Mesothelial cell of epicardium (in vitro differentiated cells): ENCODE results near the gene POU4F1. TPM values are rescaled to one million over a fixed set of nuclear protein-coding genes. Genes with fewer than 3 reads are reported as not detected.

Experiments
- DNase-seq, 2 experiments: peaks; one replicate each; pipeline ENCODE4 v3.0.0; 2021; ENCODE audit warnings: low spot score in 2 of 2; ENCODE audit not compliant: unreplicated experiment in 2 of 2
- H3K27ac Mint-ChIP-seq: 2 replicates; pipeline ENCODE4 v1.8.0; 2021; ENCODE audit warnings: mixed read lengths
- H3K27me3 Mint-ChIP-seq: 2 replicates; pipeline ENCODE4 v1.8.0; 2021; ENCODE audit warnings: low read depth, mixed read lengths
- H3K36me3 Mint-ChIP-seq: 2 replicates; pipeline ENCODE4 v1.8.0; 2021; ENCODE audit warnings: mixed read lengths
- H3K4me1 Mint-ChIP-seq: 2 replicates; pipeline ENCODE4 v1.8.0; 2021; ENCODE audit warnings: mixed read lengths
- H3K4me3 Mint-ChIP-seq: 2 replicates; pipeline ENCODE4 v1.8.0; 2021; ENCODE audit warnings: mild to moderate bottlenecking, moderate library complexity, mixed read lengths
- H3K9me3 Mint-ChIP-seq: 2 replicates; pipeline ENCODE4 v1.8.0; 2021; ENCODE audit warnings: mixed read lengths
- CTCF ChIP-seq: fragments of 200-600 bp; sonication (generic); IDR thresholded peaks from one replicate; pipeline ENCODE4 v1.5.0; 2021; ENCODE audit warnings: antibody characterized with exemption; ENCODE audit not compliant: unreplicated experiment
- total RNA-seq: library from RNA; stranded (reverse); gene quantifications from 3 replicates; pipeline ENCODE4 v1.2.1, GENCODE V29; 2021

The POU4F1 gene
- total RNA-seq, 1 donor from 2014 or later: not detected

GRCh38 chr13:78608688-78609463, 5.5 kb upstream of the POU4F1 start:
- peak overlapping the region; percentile 55 for H3K4me3 Mint-ChIP-seq
- H3K9me3 Mint-ChIP-seq: no peaks in the 10 kb centered on the region
- H3K27me3 Mint-ChIP-seq: peaks cover 92% of the 10 kb centered on the region
- no peaks in the 10 kb centered on the region for H3K36me3 Mint-ChIP-seq
- no peak for DNase-seq
- H3K4me1 Mint-ChIP-seq: peaks cover 23% of the 10 kb centered on the region
- no peak for TF ChIP-seq CTCF
- H3K27ac Mint-ChIP-seq: no peak overlapping the region

- DNase-seq: no peak
- H3K9me3 Mint-ChIP-seq: no peaks in the 10 kb centered on the region
- peaks cover 98% of the 10 kb centered on the region for H3K27me3 Mint-ChIP-seq
- peaks cover 24% of the 10 kb centered on the region for H3K4me1 Mint-ChIP-seq
- no peaks in the 10 kb centered on the region for H3K36me3 Mint-ChIP-seq
- peak overlapping the region; percentile 24 for H3K4me3 Mint-ChIP-seq
- TF ChIP-seq CTCF: no peak
- no peak overlapping the region for H3K27ac Mint-ChIP-seq
Observed at GRCh38 chr13:78608252-78608687, 4.9 kb upstream of the POU4F1 start.

GRCh38 chr13:78607409-78608251, 4.3 kb upstream of the POU4F1 start:
- no peaks in the 10 kb centered on the region for H3K36me3 Mint-ChIP-seq
- no peaks in the 10 kb centered on the region for H3K9me3 Mint-ChIP-seq
- DNase-seq: no peak
- H3K4me1 Mint-ChIP-seq: peaks cover 26% of the 10 kb centered on the region
- H3K27me3 Mint-ChIP-seq: peaks cover 99% of the 10 kb centered on the region
- no peak for TF ChIP-seq CTCF
- H3K27ac Mint-ChIP-seq: no peak overlapping the region
- no peak overlapping the region for H3K4me3 Mint-ChIP-seq

- H3K4me1 Mint-ChIP-seq: peaks cover 31% of the 10 kb centered on the region
- H3K4me3 Mint-ChIP-seq: no peak overlapping the region
- H3K36me3 Mint-ChIP-seq: no peaks in the 10 kb centered on the region
- no peak overlapping the region for H3K27ac Mint-ChIP-seq
- TF ChIP-seq CTCF: no peak
- DNase-seq: no peak
- H3K9me3 Mint-ChIP-seq: no peaks in the 10 kb centered on the region
- H3K27me3 Mint-ChIP-seq: peaks cover 95% of the 10 kb centered on the region
Observed at GRCh38 chr13:78606471-78607408, 3.4 kb upstream of the POU4F1 start.
